HL-60 (cell line): Measurements from ENCODE around the gene FGF23.

Experiments
- DNase-seq, 2 experiments: peaks; one replicate each; pipeline ENCODE4 v3.0.0-alpha.2; 2010 to 2020; ENCODE audit warnings: low read depth in 1 of 2, low spot score in 1 of 2
- H3K27ac ChIP-seq: fragments of 250-450 bp; sonication (Bioruptor Pico); replicated peaks from 2 replicates; pipeline ENCODE4 v1.5.1; 2020; ENCODE audit warnings: mild to moderate bottlenecking, moderate library complexity
- H3K27me3 ChIP-seq: fragments of 250-450 bp; sonication (Bioruptor Pico); 2 replicates; pipeline ENCODE4 v1.5.1; 2021; ENCODE audit warnings: mild to moderate bottlenecking, moderate library complexity; ENCODE audit not compliant: insufficient read depth, poor library complexity, severe bottlenecking
- H3K4me3 ChIP-seq: replicated peaks from 2 replicates; pipeline ENCODE4 v1.5.1; 2011; ENCODE audit warnings: mild to moderate bottlenecking, control low read depth, low read length; ENCODE audit not compliant: insufficient read depth
- CTCF ChIP-seq: IDR thresholded peaks from one replicate; pipeline ENCODE4 v1.5.1; 2011; ENCODE audit warnings: low read length, control low read depth, inconsistent platforms; ENCODE audit not compliant: insufficient read depth
- GABPA ChIP-seq: IDR thresholded peaks from 2 replicates; pipeline ENCODE4 v1.6.1; 2012; ENCODE audit warnings: low read depth
- POLR2AphosphoS5 ChIP-seq: IDR thresholded peaks from 2 replicates; pipeline ENCODE4 v1.6.1; 2012; ENCODE audit warnings: low read depth
- REST ChIP-seq: IDR thresholded peaks from 2 replicates; pipeline ENCODE4 v1.6.1; 2012; ENCODE audit warnings: low read depth; ENCODE audit not compliant: insufficient replicate concordance
- SPI1 ChIP-seq: IDR thresholded peaks from 2 replicates; pipeline ENCODE4 v1.6.1; 2012; ENCODE audit warnings: low read depth, mild to moderate bottlenecking, borderline replicate concordance

FGF23 gene

GRCh38 chr12:4388032-4388431, 8.5 kb upstream of the FGF23 start:
- DNase-seq = no peak
- Histone ChIP-seq H3K4me3 (no peak overlapping the region), H3K27ac (no peak overlapping the region), H3K27me3 (peaks cover 3% of the 10 kb centered on the region)
- TF ChIP-seq CTCF (no peak), GABPA (no peak), REST (no peak), POLR2AphosphoS5 (no peak), SPI1 (no peak)

GRCh38 chr12:4387607-4388006, 8.1 kb upstream of the FGF23 start:
- DNase-seq = no peak
- H3K4me3 ChIP-seq = no peak overlapping the region
- TF ChIP-seq CTCF = no peak
- TF ChIP-seq SPI1 = no peak
- no peak for TF ChIP-seq REST
- no peak for TF ChIP-seq GABPA
- TF ChIP-seq POLR2AphosphoS5 = no peak
- no peak overlapping the region for H3K27ac ChIP-seq
- H3K27me3 ChIP-seq = no peaks in the 10 kb centered on the region

- no peak overlapping the region for H3K4me3 ChIP-seq
- no peak overlapping the region for H3K27ac ChIP-seq
- TF ChIP-seq POLR2AphosphoS5 (no peak), CTCF (no peak), REST (no peak), SPI1 (no peak), GABPA (no peak)
- H3K27me3 ChIP-seq = no peaks in the 10 kb centered on the region
- no peak for DNase-seq
These were observed 7.3 kb upstream of the FGF23 start for GRCh38 chr12:4386801-4387200.
